Epithelial cell of esophagus (primary cell): ENCODE data around the gene RTF2.

Source experiments
- DNase-seq: peaks from one replicate; pipeline ENCODE4 v3.0.0; 2010; ENCODE audit warnings: low read depth
- H3K4me3 ChIP-seq: 2 replicates; pipeline ENCODE4 v1.5.1; 2011; ENCODE audit warnings: mild to moderate bottlenecking, low read length, control low read depth
- TF ChIP-seq, protein P1 (sequence below): IDR thresholded peaks from 2 replicates; pipeline ENCODE4 v1.5.1; 2011; ENCODE audit warnings: low read depth, mild to moderate bottlenecking, low read length, control low read depth, inconsistent platforms; ENCODE audit not compliant: insufficient read depth; ENCODE audit errors: missing control alignments

The RTF2 gene

DNA sequence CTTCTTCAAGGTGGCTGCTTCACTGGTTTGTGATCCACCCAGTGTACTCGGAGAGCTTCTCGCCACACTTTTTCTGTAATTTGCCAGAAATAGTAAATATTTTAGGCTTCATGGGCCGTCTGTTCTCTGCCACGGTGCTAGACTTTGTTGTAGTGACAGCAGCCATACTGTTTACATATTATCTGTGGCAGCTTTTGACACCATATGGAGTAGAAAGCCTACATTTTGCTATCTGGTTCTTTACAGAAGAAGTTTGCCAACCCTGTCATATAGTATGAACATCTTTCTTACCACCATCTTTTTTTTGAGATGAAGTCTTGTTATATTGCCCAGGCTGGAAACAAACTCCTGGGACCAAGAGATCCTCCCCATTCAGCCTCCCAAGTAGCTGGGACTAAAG is 97.1 kb downstream of the RTF2 start:
- DNase-seq = no peak
- TF ChIP-seq, protein P1, sequence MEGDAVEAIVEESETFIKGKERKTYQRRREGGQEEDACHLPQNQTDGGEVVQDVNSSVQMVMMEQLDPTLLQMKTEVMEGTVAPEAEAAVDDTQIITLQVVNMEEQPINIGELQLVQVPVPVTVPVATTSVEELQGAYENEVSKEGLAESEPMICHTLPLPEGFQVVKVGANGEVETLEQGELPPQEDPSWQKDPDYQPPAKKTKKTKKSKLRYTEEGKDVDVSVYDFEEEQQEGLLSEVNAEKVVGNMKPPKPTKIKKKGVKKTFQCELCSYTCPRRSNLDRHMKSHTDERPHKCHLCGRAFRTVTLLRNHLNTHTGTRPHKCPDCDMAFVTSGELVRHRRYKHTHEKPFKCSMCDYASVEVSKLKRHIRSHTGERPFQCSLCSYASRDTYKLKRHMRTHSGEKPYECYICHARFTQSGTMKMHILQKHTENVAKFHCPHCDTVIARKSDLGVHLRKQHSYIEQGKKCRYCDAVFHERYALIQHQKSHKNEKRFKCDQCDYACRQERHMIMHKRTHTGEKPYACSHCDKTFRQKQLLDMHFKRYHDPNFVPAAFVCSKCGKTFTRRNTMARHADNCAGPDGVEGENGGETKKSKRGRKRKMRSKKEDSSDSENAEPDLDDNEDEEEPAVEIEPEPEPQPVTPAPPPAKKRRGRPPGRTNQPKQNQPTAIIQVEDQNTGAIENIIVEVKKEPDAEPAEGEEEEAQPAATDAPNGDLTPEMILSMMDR = no peak
- H3K4me3 ChIP-seq = no peak overlapping the region

DNA sequence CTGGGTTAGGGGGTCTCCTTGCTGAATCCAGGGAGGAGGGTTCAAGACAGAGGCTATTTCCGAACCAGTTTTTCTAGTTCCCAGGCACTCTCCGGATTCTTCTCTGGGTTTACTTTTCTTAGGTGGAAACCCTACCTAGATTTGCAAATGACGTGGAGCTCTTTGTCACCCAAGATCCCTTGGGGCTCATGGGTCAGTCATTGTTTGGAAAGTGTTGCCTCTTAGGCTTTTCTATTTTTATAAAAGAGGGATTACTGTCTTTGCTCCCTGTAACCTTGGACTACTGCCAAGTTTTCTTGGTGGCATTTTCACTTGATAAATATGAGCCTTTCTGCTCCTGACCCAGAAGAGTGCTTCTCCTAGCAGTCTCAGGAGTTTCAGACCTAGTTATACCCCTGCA is 98.2 kb downstream of the RTF2 start:
- DNase-seq = peak; percentile 60
- TF ChIP-seq, protein P1 = no peak
- no peak overlapping the region for H3K4me3 ChIP-seq
